Measurements from ENCODE around the gene IL5.
"Not testable (repeated sequence)": the region's sequence is repeated elsewhere in the genome, so short reads cannot be mapped to it uniquely, and the experiment has no call there.

Gene IL5

DNA sequence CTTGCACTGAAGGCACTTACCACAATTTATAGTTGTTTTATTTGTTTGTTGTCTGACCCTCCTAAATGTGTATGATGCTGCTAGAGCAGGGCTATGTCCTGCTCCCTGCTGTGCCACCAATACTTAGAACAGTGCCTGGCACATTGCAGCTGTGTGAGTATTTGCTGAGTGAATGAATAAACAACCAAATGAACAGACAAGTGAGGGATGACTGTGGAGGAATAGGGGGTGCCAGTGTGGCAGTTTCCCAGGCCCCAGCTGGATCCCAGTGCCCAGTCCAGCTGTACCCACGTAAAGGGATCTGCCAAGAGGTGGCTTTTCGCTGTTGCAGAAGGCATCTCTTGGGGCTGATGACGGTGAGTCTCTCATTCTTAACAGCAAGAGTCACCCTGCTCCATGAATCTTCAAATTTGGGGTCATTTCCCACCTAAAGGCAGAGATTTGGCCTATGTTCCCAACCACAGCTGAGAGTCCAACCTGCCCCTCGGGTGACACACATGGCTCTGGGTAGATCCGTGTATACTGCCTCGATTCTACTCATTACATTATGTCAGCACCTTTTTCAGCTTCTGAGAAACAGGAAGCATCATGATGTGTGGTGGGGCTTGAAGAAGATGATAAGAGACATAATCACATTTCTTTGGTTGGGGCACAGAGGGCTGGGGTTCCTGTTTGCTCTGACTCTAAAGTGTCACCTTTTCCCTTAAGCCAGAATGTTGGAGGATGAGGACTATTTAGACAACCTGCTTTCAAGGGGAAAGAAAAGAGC is 14.3 kb downstream of the IL5 start:
- H3K9ac ChIP-seq (ENCODE audit: low read length), result no peak overlapping the region
- no peaks in the 10 kb centered on the region for H3K9me3 ChIP-seq (ENCODE audit: low read length)

DNA sequence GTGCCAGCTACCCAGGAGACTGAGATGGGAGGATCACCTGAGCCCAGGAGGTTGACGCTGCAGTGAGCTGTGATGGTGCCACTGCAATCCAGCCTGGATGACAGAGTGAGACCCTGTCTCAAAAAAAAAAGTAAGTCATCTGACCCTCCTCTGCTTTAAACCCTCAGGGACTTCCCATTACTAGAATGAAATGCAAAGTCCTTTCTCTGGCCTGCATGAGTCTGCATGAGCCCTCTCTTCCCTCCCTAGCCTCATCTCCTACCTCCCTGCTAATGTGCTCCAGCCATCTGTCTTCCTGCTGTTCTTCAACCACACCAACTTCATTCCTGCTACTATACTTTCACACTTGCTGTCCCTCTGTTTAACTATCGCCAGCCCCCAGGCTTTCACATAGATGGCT is 15.3 kb downstream of the IL5 start:
- Histone ChIP-seq H3K36me3 (ENCODE audit: insufficient read depth, low read length) (no peaks in the 10 kb centered on the region), H3K27me3 (ENCODE audit: control insufficient read depth in 1 of 2, insufficient read depth in 2 of 2, low read length in 2 of 2) (no peaks in the 10 kb centered on the region), H3K27ac (ENCODE audit: low read depth, low read length) (no peak overlapping the region), H3K9me3 (ENCODE audit: low read length) (no peaks in the 10 kb centered on the region), H3K9ac (ENCODE audit: low read length) (no peak overlapping the region), H3K4me1 (ENCODE audit: insufficient read depth, low read length) (no peaks in the 10 kb centered on the region), H3K4me3 (ENCODE audit: low read depth in 1 of 2, low read length in 2 of 2) (no peak overlapping the region)

More for the DNA sequence above, 14.3 kb downstream of the IL5 start:
- no peaks in the 10 kb centered on the region for H3K4me1 ChIP-seq (ENCODE audit: insufficient read depth, low read length)
- H3K4me3 ChIP-seq (ENCODE audit: low read depth in 1 of 2, low read length in 2 of 2), result no peak overlapping the region
- no peak overlapping the region for H3K27ac ChIP-seq (ENCODE audit: low read depth, low read length)
- no peaks in the 10 kb centered on the region for H3K27me3 ChIP-seq (ENCODE audit: control insufficient read depth in 1 of 2, insufficient read depth in 2 of 2, low read length in 2 of 2)
- H3K36me3 ChIP-seq (ENCODE audit: insufficient read depth, low read length), result no peaks in the 10 kb centered on the region

- H3K9me3 ChIP-seq (ENCODE audit: low read length), result no peaks in the 10 kb centered on the region
- H3K27ac ChIP-seq (ENCODE audit: low read depth, low read length), result no peak overlapping the region
- H3K9ac ChIP-seq (ENCODE audit: low read length), result no peak overlapping the region
- H3K4me3 ChIP-seq (ENCODE audit: low read depth in 1 of 2, low read length in 2 of 2), result no peak overlapping the region
- H3K36me3 ChIP-seq (ENCODE audit: insufficient read depth, low read length), result no peaks in the 10 kb centered on the region
- no peaks in the 10 kb centered on the region for H3K27me3 ChIP-seq (ENCODE audit: control insufficient read depth in 1 of 2, insufficient read depth in 2 of 2, low read length in 2 of 2)
- H3K4me1 ChIP-seq (ENCODE audit: insufficient read depth, low read length), result no peaks in the 10 kb centered on the region
Measured at GRCh38 chr5:132526974-132527564, 16.3 kb downstream of the IL5 start.

DNA sequence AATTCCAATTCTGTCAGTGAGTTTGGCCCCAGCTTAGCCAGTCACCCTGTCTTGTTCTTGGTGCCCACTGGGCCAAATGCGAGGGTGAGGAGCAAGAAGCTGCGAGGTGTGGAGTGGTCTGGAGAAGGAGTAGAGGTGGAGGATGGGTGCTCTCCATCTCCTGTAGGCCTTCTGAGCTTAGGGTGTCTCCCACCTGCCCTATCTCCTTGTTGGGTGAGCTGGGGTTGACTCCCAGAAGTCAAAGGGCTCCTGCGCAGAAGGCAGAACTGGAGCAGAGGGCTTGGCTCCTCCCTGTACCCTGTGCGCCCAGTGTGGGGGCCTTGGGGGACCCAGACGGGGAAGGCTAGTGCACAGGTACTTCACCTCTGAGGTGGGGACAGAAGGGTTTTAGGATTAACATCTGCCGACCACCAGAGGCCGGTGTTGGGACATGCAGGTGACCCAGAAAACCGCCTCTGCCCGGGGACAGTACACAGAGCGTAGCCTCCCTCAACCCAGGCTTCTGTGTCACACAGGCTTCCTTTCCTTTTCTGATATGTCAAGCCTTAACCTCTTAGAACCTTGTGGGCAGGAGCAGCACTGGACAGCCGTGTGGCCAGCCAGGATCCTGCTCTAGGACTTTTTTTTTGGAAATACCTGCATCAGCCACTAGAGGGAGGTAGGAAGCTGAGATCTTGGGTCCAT is 16.9 kb downstream of the IL5 start:
- Histone ChIP-seq H3K4me1 (ENCODE audit: insufficient read depth, low read length) (no peaks in the 10 kb centered on the region), H3K9me3 (ENCODE audit: low read length) (no peaks in the 10 kb centered on the region), H3K4me3 (ENCODE audit: low read depth in 1 of 2, low read length in 2 of 2) (no peak overlapping the region), H3K36me3 (ENCODE audit: insufficient read depth, low read length) (no peaks in the 10 kb centered on the region), H3K9ac (ENCODE audit: low read length) (no peak overlapping the region), H3K27me3 (ENCODE audit: control insufficient read depth in 1 of 2, insufficient read depth in 2 of 2, low read length in 2 of 2) (no peaks in the 10 kb centered on the region), H3K27ac (ENCODE audit: low read depth, low read length) (no peak overlapping the region)

DNA sequence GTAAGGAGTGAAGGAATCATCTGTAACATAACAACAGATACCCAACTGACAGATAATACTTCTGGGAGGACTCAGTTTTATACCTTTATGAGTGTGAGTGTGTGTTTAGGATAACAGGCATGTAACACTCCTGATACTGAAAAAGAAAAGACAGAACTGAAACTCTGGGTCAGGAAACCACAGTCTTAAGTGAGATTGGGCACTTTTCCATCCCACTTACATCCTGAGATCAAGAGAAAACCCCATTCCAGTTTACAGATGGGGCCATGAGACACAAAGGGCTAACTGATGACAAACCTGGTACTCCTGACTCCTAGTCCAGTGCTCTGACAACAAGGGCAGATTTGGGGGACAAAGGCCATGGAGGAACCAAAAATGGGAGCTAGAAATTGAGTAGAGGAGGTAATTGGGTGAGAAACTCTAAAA is 18.0 kb downstream of the IL5 start:
- Histone ChIP-seq H3K9ac (ENCODE audit: low read length) (no peak overlapping the region), H3K27me3 (ENCODE audit: control insufficient read depth in 1 of 2, insufficient read depth in 2 of 2, low read length in 2 of 2) (no peaks in the 10 kb centered on the region), H3K4me1 (ENCODE audit: insufficient read depth, low read length) (no peaks in the 10 kb centered on the region), H3K4me3 (ENCODE audit: low read depth in 1 of 2, low read length in 2 of 2) (no peak overlapping the region), H3K36me3 (ENCODE audit: insufficient read depth, low read length) (no peaks in the 10 kb centered on the region), H3K9me3 (ENCODE audit: low read length) (no peaks in the 10 kb centered on the region), H3K27ac (ENCODE audit: low read depth, low read length) (no peak overlapping the region)

DNA sequence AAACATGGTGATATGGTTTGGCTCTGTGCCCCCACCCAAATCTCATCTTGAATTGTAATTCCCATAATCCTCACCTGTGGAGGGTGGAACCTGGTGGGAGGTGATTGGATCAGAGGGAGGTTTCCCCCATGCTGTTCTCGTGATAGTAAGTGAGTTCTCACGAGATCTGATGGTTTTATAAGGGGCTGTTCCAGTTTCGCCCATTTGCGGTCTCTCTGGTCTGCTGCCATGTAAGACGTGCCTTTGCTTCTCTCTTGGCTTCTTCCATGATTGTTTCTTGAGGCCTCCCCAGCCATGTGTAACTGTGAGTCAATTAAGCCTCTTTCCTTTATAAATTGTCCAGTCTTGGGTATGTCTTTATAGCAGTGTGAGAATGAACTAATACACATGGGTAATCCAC is 18.4 kb downstream of the IL5 start:
- not testable (repeated sequence) for H3K27me3 ChIP-seq (ENCODE audit: control insufficient read depth in 1 of 2, insufficient read depth in 2 of 2, low read length in 2 of 2); H3K9me3 ChIP-seq (ENCODE audit: low read length); H3K9ac ChIP-seq (ENCODE audit: low read length); H3K4me3 ChIP-seq (ENCODE audit: low read depth in 1 of 2, low read length in 2 of 2); H3K4me1 ChIP-seq (ENCODE audit: insufficient read depth, low read length); H3K36me3 ChIP-seq (ENCODE audit: insufficient read depth, low read length); H3K27ac ChIP-seq (ENCODE audit: low read depth, low read length)

DNA sequence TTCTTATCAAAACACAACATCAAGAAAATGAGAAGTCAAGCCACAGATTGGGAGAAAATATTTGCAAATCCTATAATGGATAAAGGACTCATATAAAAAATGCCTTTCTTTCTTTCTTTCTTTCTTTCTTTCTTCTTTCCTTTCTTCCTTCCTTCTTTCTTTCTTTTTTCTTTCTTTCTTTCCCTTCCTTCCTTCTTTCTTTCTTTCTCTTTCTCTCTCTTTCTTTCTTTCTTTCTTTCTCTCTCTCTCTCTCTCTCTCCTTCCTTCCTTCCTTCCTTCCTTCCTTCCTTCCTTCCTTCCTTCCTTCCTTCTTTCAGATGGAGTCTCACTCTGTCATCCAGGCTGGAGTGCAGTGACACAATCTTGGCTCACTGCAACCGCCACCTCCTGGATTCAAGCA is 21.3 kb downstream of the IL5 start:
- not testable (repeated sequence) for H3K4me3 ChIP-seq (ENCODE audit: low read depth in 1 of 2, low read length in 2 of 2); H3K27me3 ChIP-seq (ENCODE audit: control insufficient read depth in 1 of 2, insufficient read depth in 2 of 2, low read length in 2 of 2); H3K27ac ChIP-seq (ENCODE audit: low read depth, low read length); H3K9ac ChIP-seq (ENCODE audit: low read length); H3K36me3 ChIP-seq (ENCODE audit: insufficient read depth, low read length); H3K4me1 ChIP-seq (ENCODE audit: insufficient read depth, low read length); H3K9me3 ChIP-seq (ENCODE audit: low read length)

- not testable (repeated sequence) for H3K4me3 ChIP-seq (ENCODE audit: low read depth in 1 of 2, low read length in 2 of 2); H3K4me1 ChIP-seq (ENCODE audit: insufficient read depth, low read length); H3K36me3 ChIP-seq (ENCODE audit: insufficient read depth, low read length); H3K27ac ChIP-seq (ENCODE audit: low read depth, low read length); H3K9ac ChIP-seq (ENCODE audit: low read length); H3K9me3 ChIP-seq (ENCODE audit: low read length); H3K27me3 ChIP-seq (ENCODE audit: control insufficient read depth in 1 of 2, insufficient read depth in 2 of 2, low read length in 2 of 2)
Measured at GRCh38 chr5:132513618-132514336, 29.5 kb downstream of the IL5 start.

- Histone ChIP-seq H3K9ac (ENCODE audit: low read length) (no peak overlapping the region), H3K4me3 (ENCODE audit: low read depth in 1 of 2, low read length in 2 of 2) (no peak overlapping the region), H3K9me3 (ENCODE audit: low read length) (no peaks in the 10 kb centered on the region), H3K36me3 (ENCODE audit: insufficient read depth, low read length) (no peaks in the 10 kb centered on the region), H3K27me3 (ENCODE audit: control insufficient read depth in 1 of 2, insufficient read depth in 2 of 2, low read length in 2 of 2) (no peaks in the 10 kb centered on the region), H3K4me1 (ENCODE audit: insufficient read depth, low read length) (peaks cover 17% of the 10 kb centered on the region), H3K27ac (ENCODE audit: low read depth, low read length) (no peak overlapping the region)
Measured at GRCh38 chr5:132510076-132510475, 33.2 kb downstream of the IL5 start.

GRCh38 chr5:132506094-132506692 is 37.1 kb downstream of the IL5 start:
- peaks cover 17% of the 10 kb centered on the region for H3K4me1 ChIP-seq (ENCODE audit: insufficient read depth, low read length)
- no peaks in the 10 kb centered on the region for H3K27me3 ChIP-seq (ENCODE audit: control insufficient read depth in 1 of 2, insufficient read depth in 2 of 2, low read length in 2 of 2)
- no peaks in the 10 kb centered on the region for H3K36me3 ChIP-seq (ENCODE audit: insufficient read depth, low read length)
- no peak overlapping the region for H3K27ac ChIP-seq (ENCODE audit: low read depth, low read length)
- no peak overlapping the region for H3K9ac ChIP-seq (ENCODE audit: low read length)
- H3K4me3 ChIP-seq (ENCODE audit: low read depth in 1 of 2, low read length in 2 of 2), result no peak overlapping the region
- H3K9me3 ChIP-seq (ENCODE audit: low read length), result no peaks in the 10 kb centered on the region

GRCh38 chr5:132505641-132506040 is 37.7 kb downstream of the IL5 start:
- Histone ChIP-seq H3K9ac (ENCODE audit: low read length) (no peak overlapping the region), H3K27me3 (ENCODE audit: control insufficient read depth in 1 of 2, insufficient read depth in 2 of 2, low read length in 2 of 2) (no peaks in the 10 kb centered on the region), H3K27ac (ENCODE audit: low read depth, low read length) (no peak overlapping the region), H3K36me3 (ENCODE audit: insufficient read depth, low read length) (no peaks in the 10 kb centered on the region), H3K4me1 (ENCODE audit: insufficient read depth, low read length) (peaks cover 23% of the 10 kb centered on the region), H3K9me3 (ENCODE audit: low read length) (no peaks in the 10 kb centered on the region), H3K4me3 (ENCODE audit: low read depth in 1 of 2, low read length in 2 of 2) (no peak overlapping the region)

All from muscle layer of colon (tissue), 2 donors.